ENCODE measurements around the gene NUDC. TPM values are rescaled to one million over a fixed set of nuclear protein-coding genes. Genes with fewer than 3 reads are reported as not detected.
A peak's percentile ranks its signal among the peaks of the same experiment; 100 is the strongest.

The NUDC gene
- total RNA-seq, 2 donors from 2014 or later: 65.4 to 66.3 TPM

DNA sequence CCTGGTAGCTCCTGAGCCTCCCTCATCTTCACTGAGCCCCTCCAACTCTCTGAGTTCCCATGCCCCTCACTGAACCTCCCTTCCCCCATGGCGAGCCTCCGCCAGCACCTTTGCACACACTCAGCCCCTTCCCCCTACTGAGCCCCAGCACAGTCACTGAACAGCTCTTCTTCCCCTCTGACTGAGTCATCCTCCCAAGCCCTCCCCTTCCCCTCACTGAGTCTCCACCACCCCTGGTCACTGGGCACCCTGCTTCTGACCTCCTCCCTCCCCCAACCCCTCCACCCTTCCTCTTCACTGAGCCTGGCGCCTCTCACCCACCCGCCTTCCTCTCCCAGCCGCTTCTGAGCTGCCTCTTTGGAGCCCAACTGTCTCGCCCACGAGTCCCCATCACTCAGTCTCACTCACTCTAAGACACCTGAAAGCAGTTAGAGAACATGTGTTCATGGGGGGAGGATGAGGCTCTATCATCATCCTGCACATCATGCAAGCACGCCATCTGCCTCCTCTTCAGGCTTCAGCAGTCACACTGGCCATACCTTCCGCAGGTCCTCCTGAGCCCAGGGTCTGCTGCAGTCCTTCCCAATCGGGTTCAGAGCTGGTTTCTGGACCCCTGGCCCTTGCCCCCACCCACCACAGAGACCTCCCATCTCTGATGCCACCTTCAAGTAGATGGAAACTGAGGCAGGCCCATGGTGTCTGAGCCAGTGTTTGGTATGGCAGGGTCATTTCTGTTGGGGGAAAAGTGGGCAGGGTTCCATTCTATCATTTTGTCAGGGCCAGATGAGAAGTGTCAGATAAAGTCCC, 70.0 kb downstream of the NUDC start:
- Histone ChIP-seq H3K27ac (no peak overlapping the region), H3K36me3 (no peaks in the 10 kb centered on the region), H3K4me3 (no peak overlapping the region), H3K4me1 (replicated peaks) (no peaks in the 10 kb centered on the region), H3K9me3 (no peaks in the 10 kb centered on the region), H3K27me3 (replicated peaks; ENCODE audit: insufficient read depth) (no peaks in the 10 kb centered on the region)
- intact Hi-C loops (cut with DNase I): no loop called here
- TF ChIP-seq POLR2A (IDR thresholded peaks at IDR 0.05) (no peak), POLR2AphosphoS5 (IDR thresholded peaks at IDR 0.05) (no peak)
- TF ChIP-seq, protein P1, sequence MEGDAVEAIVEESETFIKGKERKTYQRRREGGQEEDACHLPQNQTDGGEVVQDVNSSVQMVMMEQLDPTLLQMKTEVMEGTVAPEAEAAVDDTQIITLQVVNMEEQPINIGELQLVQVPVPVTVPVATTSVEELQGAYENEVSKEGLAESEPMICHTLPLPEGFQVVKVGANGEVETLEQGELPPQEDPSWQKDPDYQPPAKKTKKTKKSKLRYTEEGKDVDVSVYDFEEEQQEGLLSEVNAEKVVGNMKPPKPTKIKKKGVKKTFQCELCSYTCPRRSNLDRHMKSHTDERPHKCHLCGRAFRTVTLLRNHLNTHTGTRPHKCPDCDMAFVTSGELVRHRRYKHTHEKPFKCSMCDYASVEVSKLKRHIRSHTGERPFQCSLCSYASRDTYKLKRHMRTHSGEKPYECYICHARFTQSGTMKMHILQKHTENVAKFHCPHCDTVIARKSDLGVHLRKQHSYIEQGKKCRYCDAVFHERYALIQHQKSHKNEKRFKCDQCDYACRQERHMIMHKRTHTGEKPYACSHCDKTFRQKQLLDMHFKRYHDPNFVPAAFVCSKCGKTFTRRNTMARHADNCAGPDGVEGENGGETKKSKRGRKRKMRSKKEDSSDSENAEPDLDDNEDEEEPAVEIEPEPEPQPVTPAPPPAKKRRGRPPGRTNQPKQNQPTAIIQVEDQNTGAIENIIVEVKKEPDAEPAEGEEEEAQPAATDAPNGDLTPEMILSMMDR (IDR thresholded peaks at IDR 0.05): no peak
- WGBS: 57% methylated on average over 10 of the region's 10 CpGs
- DNase-seq (ENCODE audit: low spot score): no peak

DNA sequence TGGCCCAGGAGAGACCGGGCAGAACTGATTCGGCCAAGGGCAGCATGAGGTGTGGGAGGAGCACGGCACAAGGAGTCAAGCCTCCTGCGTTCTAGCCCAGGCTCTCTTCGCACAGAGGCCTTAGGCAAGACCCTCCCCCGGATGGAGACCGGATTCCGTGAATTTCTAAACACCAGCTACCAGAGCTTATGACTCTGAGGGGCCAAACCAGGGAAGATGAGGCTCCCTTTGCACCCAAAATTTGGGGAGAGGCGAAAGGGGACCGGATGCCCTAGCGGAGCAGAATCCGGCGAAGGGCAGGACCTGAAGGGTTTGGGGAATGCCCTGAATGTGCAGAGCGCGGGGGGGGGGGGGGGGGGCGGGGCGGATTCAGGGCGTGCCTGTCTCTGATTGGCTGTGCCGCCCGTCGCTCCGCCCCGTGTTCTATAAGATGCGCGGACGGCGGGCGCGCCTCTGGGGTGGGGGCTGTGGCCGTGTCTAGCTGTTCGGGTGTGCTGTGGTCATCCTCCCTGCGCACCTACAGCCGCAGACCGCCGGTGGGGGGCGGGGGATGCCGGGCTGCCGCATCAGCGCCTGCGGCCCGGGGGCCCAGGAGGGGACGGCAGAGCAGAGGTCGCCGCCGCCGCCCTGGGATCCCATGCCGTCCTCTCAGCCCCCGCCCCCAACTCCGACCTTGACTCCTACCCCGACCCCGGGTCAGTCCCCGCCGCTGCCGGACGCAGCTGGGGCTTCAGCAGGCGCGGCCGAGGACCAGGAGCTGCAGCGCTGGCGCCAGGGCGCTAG, 71.9 kb downstream of the NUDC start, which contains the start of gene TRNP1:
TSS of gene TRNP1 (plus strand) at position 456 of the 783 bp plus-strand sequence. CDS start at position 551, 95 bp downstream.
- Histone ChIP-seq H3K9me3 (no peaks in the 10 kb centered on the region), H3K4me3 (peak within 1 kb of the TSS; percentile 57 to 72), H3K36me3 (no peaks in the 10 kb centered on the region), H3K27me3 (replicated peaks; ENCODE audit: insufficient read depth) (no peaks in the 10 kb centered on the region), H3K27ac (peak within 1 kb of the TSS; percentile 54 to 67), H3K4me1 (replicated peaks) (no peaks in the 10 kb centered on the region)
- intact Hi-C loops (cut with DNase I): no loop called here
- WGBS: 0% methylated on average over 16 of the region's 61 CpGs
- TF ChIP-seq, protein P1 (IDR thresholded peaks at IDR 0.05): peak in 1 of 4 experiments; percentile 13
- TF ChIP-seq POLR2AphosphoS5 (IDR thresholded peaks at IDR 0.05) (peak; percentile 69), POLR2A (IDR thresholded peaks at IDR 0.05) (peak; percentile 94)
- DNase-seq (ENCODE audit: low spot score): peak; percentile 77

DNA sequence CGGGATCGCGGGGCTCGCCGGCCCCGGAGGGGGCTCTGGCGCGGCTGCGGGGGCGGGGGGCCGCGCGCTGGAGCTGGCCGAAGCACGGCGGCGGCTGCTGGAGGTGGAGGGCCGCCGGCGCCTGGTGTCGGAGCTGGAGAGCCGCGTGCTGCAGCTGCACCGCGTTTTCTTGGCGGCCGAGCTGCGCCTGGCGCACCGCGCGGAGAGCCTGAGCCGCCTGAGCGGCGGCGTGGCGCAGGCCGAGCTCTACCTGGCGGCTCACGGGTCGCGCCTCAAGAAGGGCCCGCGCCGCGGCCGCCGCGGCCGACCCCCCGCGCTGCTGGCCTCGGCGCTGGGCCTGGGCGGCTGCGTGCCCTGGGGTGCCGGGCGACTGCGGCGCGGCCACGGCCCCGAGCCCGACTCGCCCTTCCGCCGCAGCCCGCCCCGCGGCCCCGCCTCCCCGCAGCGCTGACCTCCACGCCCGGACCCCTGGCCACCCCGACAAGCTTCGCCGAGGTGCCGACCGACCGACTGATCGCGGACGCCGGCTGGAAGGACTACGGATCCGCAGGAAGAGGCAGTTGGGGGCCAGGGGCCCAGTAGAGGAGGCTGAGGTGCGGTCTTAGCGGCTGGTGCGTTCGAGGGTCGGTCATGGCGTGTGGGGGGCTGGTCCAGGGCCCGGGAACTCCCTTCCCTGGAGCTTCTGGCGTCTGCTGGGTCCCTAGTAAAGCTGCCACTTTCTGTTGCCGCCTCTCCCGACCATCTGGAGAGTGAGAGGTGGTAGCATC, 72.7 kb downstream of the NUDC start:
- WGBS: 5% methylated on average over 25 of the region's 97 CpGs
- no peaks in the 10 kb centered on the region for H3K36me3 ChIP-seq
- H3K4me1 ChIP-seq (replicated peaks): no peaks in the 10 kb centered on the region
- H3K27ac ChIP-seq: peak overlapping the region; percentile 54 to 67
- H3K4me3 ChIP-seq: peak overlapping the region; percentile 57 to 72
- H3K9me3 ChIP-seq: no peaks in the 10 kb centered on the region
- DNase-seq (ENCODE audit: low spot score): no peak
- TF ChIP-seq POLR2A (IDR thresholded peaks at IDR 0.05): no peak
- TF ChIP-seq, protein P1 (IDR thresholded peaks at IDR 0.05): no peak
- TF ChIP-seq POLR2AphosphoS5 (IDR thresholded peaks at IDR 0.05): no peak
- intact Hi-C loops (cut with DNase I): no loop called here
- H3K27me3 ChIP-seq (replicated peaks; ENCODE audit: insufficient read depth): no peaks in the 10 kb centered on the region

DNA sequence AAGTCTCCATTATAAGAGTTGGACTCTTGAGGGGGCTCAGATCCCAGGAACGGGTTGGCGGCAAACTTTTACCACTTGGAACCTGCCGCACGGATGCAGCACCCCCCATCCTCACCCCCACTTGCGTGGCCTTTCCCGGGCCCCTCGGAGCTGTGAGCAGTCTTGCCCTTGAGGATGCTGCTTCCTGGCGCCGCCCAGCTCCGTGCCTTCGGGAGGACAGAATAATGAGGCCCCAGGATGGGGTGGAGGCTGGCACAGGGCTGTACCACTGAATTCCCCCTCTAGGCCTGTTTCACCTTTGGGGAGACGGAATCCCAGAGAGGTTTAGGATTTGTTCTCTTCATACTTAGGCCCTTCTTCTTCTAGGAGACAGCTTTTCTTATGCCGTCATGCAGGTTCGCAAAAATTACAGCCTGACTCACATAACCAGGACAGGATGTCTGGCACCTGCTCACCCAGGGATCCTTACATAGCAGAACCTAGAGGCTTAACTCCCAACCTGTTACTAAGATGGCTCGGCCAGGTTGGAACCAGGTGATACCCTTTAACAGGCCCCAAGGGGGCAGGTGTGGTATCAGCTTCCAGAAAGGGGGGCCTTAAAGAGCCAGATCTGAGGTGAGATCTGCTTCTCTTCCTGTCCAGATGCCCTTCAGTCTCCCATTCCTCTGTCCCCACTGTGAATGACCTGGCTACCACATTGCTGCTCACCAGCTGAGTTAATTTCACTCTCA, 73.4 kb downstream of the NUDC start:
- H3K27ac ChIP-seq: peak overlapping the region; percentile 51 to 56
- no peaks in the 10 kb centered on the region for H3K27me3 ChIP-seq (replicated peaks; ENCODE audit: insufficient read depth)
- WGBS: 32% methylated on average over 15 of the region's 15 CpGs
- no peak for DNase-seq (ENCODE audit: low spot score)
- H3K4me1 ChIP-seq (replicated peaks): no peaks in the 10 kb centered on the region
- H3K4me3 ChIP-seq: peak overlapping the region; percentile 57 to 72
- intact Hi-C loops (cut with DNase I): no loop called here
- no peak for TF ChIP-seq POLR2AphosphoS5 (IDR thresholded peaks at IDR 0.05)
- no peak for TF ChIP-seq POLR2A (IDR thresholded peaks at IDR 0.05)
- TF ChIP-seq, protein P1 (IDR thresholded peaks at IDR 0.05): no peak
- H3K36me3 ChIP-seq: no peaks in the 10 kb centered on the region
- H3K9me3 ChIP-seq: no peaks in the 10 kb centered on the region
